ENCODE data around the gene TNNT1.

TNNT1 gene

GRCh38 chr19:55089342-55089944 lies 59.6 kb downstream of the TNNT1 start:
- no peak for DNase-seq (ENCODE audit: extremely low spot score)
- CTCF ChIA-PET: interaction anchor here (0.6 to 1.2 kb wide), 4 partner anchors 9 to 70 kb away, joined by 3 to 4 read pairs (median 3); no protein-coding TSS in a partner anchor
- no peak for TF ChIP-seq ARNT (IDR thresholded peaks at IDR 0.05)
- no peak for TF ChIP-seq ZNF384 (IDR thresholded peaks at IDR 0.05)
- TF ChIP-seq BHLHE40 (IDR thresholded peaks at IDR 0.05; ENCODE audit: borderline replicate concordance): no peak
- no peak for TF ChIP-seq PKNOX1 (IDR thresholded peaks at IDR 0.05)
- TF ChIP-seq TARDBP (IDR thresholded peaks at IDR 0.05): no peak
- TF ChIP-seq L3MBTL2 (conservative IDR thresholded peaks at IDR 0.05): no peak
- TF ChIP-seq ELF4 (IDR thresholded peaks at IDR 0.05): no peak
- no peak for TF ChIP-seq FOXM1 (IDR thresholded peaks at IDR 0.05; ENCODE audit: borderline replicate concordance)
- no peak for TF ChIP-seq HDGF (IDR thresholded peaks at IDR 0.05; ENCODE audit: borderline replicate concordance)
- TF ChIP-seq CTBP1 (IDR thresholded peaks at IDR 0.05; ENCODE audit: borderline replicate concordance): no peak
- TF ChIP-seq FOXK2 (IDR thresholded peaks at IDR 0.05): no peak
- TF ChIP-seq LEF1 (IDR thresholded peaks at IDR 0.05; ENCODE audit: borderline replicate concordance): no peak
- no peak for TF ChIP-seq SP1 (IDR thresholded peaks at IDR 0.05)
- no peak for TF ChIP-seq NFRKB (IDR thresholded peaks at IDR 0.05)
- no peak for TF ChIP-seq FOXA1 (IDR thresholded peaks at IDR 0.05)
- no peak for TF ChIP-seq SUZ12 (IDR thresholded peaks at IDR 0.05)
- POLR2A ChIA-PET: interaction anchor here (1.6 to 2.1 kb wide), 2 partner anchors 10 to 28 kb away, joined by 6 to 16 read pairs; partner anchors contain the start of gene PPP1R12C

GRCh38 chr19:55088543-55089341 lies 60.3 kb downstream of the TNNT1 start:
- POLR2A ChIA-PET: interaction anchor here (1.2 to 2.1 kb wide), 3 partner anchors 9 to 29 kb away, joined by 3 to 16 read pairs (median 6); partner anchors contain the start of genes PPP1R12C and RDH13
- CTCF ChIA-PET: interaction anchor here (0.6 to 1.2 kb wide), 11 partner anchors 8 to 207 kb away, joined by 3 to 4 read pairs (median 3); partner anchors contain the start of gene NLRP7

DNA sequence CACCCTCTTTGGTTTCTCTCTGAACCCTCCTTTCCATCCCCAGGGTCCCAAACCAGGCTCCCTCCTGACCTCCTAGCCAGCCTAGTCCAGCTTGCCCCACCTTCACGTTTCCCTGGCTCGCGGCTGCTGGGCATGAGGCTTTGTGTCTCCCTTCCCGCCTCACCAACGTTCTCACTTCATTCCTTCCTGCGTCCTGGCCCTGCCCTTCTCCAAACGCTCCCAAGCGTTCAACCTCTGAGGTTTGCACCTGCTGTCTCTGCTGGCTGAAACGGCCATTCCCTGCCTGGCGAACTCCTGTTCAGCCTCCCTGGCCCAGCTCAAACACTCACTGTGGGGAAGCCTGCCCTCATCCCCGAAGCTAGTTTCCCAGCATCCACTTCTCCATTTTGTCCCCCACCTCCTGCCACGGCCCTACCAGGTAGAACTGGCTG lies 61.0 kb downstream of the TNNT1 start:
- POLR2A ChIA-PET: interaction anchor here (1.2 to 1.6 kb wide), 2 partner anchors 25 to 30 kb away, joined by 3 to 6 read pairs; partner anchors contain the start of genes PPP1R12C and RDH13
- TF ChIP-seq LEF1 (IDR thresholded peaks at IDR 0.05; ENCODE audit: borderline replicate concordance): no peak
- TF ChIP-seq HDGF (IDR thresholded peaks at IDR 0.05; ENCODE audit: borderline replicate concordance): no peak
- no peak for TF ChIP-seq ZNF384 (IDR thresholded peaks at IDR 0.05)
- no peak for TF ChIP-seq TARDBP (IDR thresholded peaks at IDR 0.05)
- no peak for TF ChIP-seq NFRKB (IDR thresholded peaks at IDR 0.05)
- no peak for TF ChIP-seq CTBP1 (IDR thresholded peaks at IDR 0.05; ENCODE audit: borderline replicate concordance)
- no peak for TF ChIP-seq L3MBTL2 (conservative IDR thresholded peaks at IDR 0.05)
- no peak for TF ChIP-seq SUZ12 (IDR thresholded peaks at IDR 0.05)
- TF ChIP-seq SP1 (IDR thresholded peaks at IDR 0.05): no peak
- TF ChIP-seq FOXA1 (IDR thresholded peaks at IDR 0.05): no peak
- TF ChIP-seq ARNT (IDR thresholded peaks at IDR 0.05): no peak
- no peak for TF ChIP-seq FOXK2 (IDR thresholded peaks at IDR 0.05)
- TF ChIP-seq PKNOX1 (IDR thresholded peaks at IDR 0.05): no peak
- TF ChIP-seq BHLHE40 (IDR thresholded peaks at IDR 0.05; ENCODE audit: borderline replicate concordance): no peak
- no peak for TF ChIP-seq ELF4 (IDR thresholded peaks at IDR 0.05)
- TF ChIP-seq FOXM1 (IDR thresholded peaks at IDR 0.05; ENCODE audit: borderline replicate concordance): no peak
- DNase-seq (ENCODE audit: extremely low spot score): no peak
- CTCF ChIA-PET: interaction anchor here (0.6 to 1.1 kb wide), 7 partner anchors 8 to 207 kb away, joined by 3 to 4 read pairs (median 3); partner anchors contain the start of gene NLRP7

More at GRCh38 chr19:55088543-55089341, 60.3 kb downstream of the TNNT1 start:
- TF ChIP-seq FOXM1 (IDR thresholded peaks at IDR 0.05; ENCODE audit: borderline replicate concordance) (no peak), PKNOX1 (IDR thresholded peaks at IDR 0.05) (no peak), NFRKB (IDR thresholded peaks at IDR 0.05) (no peak), HDGF (IDR thresholded peaks at IDR 0.05; ENCODE audit: borderline replicate concordance) (no peak), ZNF384 (IDR thresholded peaks at IDR 0.05) (no peak), SP1 (IDR thresholded peaks at IDR 0.05) (no peak), CTBP1 (IDR thresholded peaks at IDR 0.05; ENCODE audit: borderline replicate concordance) (no peak), BHLHE40 (IDR thresholded peaks at IDR 0.05; ENCODE audit: borderline replicate concordance) (no peak), ELF4 (IDR thresholded peaks at IDR 0.05) (no peak), LEF1 (IDR thresholded peaks at IDR 0.05; ENCODE audit: borderline replicate concordance) (no peak), SUZ12 (IDR thresholded peaks at IDR 0.05) (no peak), FOXK2 (IDR thresholded peaks at IDR 0.05) (no peak), FOXA1 (IDR thresholded peaks at IDR 0.05) (no peak), TARDBP (IDR thresholded peaks at IDR 0.05) (no peak), L3MBTL2 (conservative IDR thresholded peaks at IDR 0.05) (no peak), ARNT (IDR thresholded peaks at IDR 0.05) (no peak)
- DNase-seq (ENCODE audit: extremely low spot score): peak; percentile 82

GRCh38 chr19:55087542-55087901 lies 61.5 kb downstream of the TNNT1 start:
- ChIA-PET CTCF (interaction anchor here (0.8 to 1.1 kb wide), 2 partner anchors 19 to 73 kb away, joined by 3 read pairs; no protein-coding TSS in a partner anchor), POLR2A (interaction anchor here (1.2 kb wide), 1 partner anchor 24 kb away, joined by 3 read pairs; the partner anchor contains the start of gene RDH13)
- TF ChIP-seq ARNT (IDR thresholded peaks at IDR 0.05): no peak
- TF ChIP-seq NFRKB (IDR thresholded peaks at IDR 0.05): no peak
- TF ChIP-seq ZNF384 (IDR thresholded peaks at IDR 0.05): no peak
- no peak for TF ChIP-seq L3MBTL2 (conservative IDR thresholded peaks at IDR 0.05)
- TF ChIP-seq HDGF (IDR thresholded peaks at IDR 0.05; ENCODE audit: borderline replicate concordance): no peak
- TF ChIP-seq TARDBP (IDR thresholded peaks at IDR 0.05): no peak
- TF ChIP-seq SUZ12 (IDR thresholded peaks at IDR 0.05): no peak
- TF ChIP-seq LEF1 (IDR thresholded peaks at IDR 0.05; ENCODE audit: borderline replicate concordance): no peak
- TF ChIP-seq SP1 (IDR thresholded peaks at IDR 0.05): no peak
- no peak for TF ChIP-seq CTBP1 (IDR thresholded peaks at IDR 0.05; ENCODE audit: borderline replicate concordance)
- TF ChIP-seq FOXM1 (IDR thresholded peaks at IDR 0.05; ENCODE audit: borderline replicate concordance): no peak
- no peak for TF ChIP-seq ELF4 (IDR thresholded peaks at IDR 0.05)
- no peak for TF ChIP-seq FOXA1 (IDR thresholded peaks at IDR 0.05)
- no peak for DNase-seq (ENCODE audit: extremely low spot score)
